Upper lobe of left lung (tissue), 4 donors: ENCODE results near the gene SIL1.

Source experiments
- EP300 ChIP-seq, 4 donors: sonication (generic); formaldehyde crosslinking; IDR thresholded peaks; one replicate each; pipeline ENCODE4 v1.5.1; 2017; ENCODE audit warnings: antibody characterized with exemption in 4 of 4, control low read depth in 2 of 4
- POLR2A ChIP-seq, 4 donors: fragments of 450-650 bp; IDR thresholded peaks; one replicate each; pipeline ENCODE4 v1.5.1; 2016 to 2017; ENCODE audit warnings: antibody characterized with exemption in 4 of 4, mild to moderate bottlenecking in 2 of 4
- POLR2AphosphoS5 ChIP-seq, 2 donors: sonication (generic); formaldehyde crosslinking; IDR thresholded peaks; one replicate each; pipeline ENCODE4 v1.5.1; 2017; ENCODE audit warnings: antibody characterized with exemption in 2 of 2
- TF ChIP-seq, protein P1 (sequence below), 6 experiments: fragments of 450-650 bp in 4 of 6; fragments of 200-600 bp in 2 of 6; sonication (generic) in 2 of 6; IDR thresholded peaks; one replicate each; pipeline ENCODE4 v1.5.1; 2016 to 2019; ENCODE audit warnings: antibody characterized with exemption in 6 of 6

DNA sequence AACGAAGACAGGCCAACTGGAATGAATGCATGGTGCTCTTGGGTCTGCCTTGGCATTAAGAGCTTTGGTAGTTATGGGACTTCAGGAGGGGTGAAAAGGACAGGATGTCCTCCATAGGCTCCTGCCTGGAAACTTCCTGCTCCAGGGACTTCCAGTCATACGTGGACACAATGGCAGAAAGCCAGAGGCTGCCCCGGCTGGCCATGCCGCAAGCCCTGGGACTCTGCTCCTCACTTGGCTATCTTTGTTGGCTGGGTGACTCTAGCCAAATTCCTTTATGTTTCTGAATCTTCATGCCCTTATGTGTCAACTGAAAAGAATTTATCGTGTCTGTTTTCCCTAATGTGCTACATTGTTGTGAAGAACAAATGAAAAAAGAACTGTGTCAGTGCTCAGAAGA lies 136.9 kb downstream of the SIL1 start:
- TF ChIP-seq, protein P1, sequence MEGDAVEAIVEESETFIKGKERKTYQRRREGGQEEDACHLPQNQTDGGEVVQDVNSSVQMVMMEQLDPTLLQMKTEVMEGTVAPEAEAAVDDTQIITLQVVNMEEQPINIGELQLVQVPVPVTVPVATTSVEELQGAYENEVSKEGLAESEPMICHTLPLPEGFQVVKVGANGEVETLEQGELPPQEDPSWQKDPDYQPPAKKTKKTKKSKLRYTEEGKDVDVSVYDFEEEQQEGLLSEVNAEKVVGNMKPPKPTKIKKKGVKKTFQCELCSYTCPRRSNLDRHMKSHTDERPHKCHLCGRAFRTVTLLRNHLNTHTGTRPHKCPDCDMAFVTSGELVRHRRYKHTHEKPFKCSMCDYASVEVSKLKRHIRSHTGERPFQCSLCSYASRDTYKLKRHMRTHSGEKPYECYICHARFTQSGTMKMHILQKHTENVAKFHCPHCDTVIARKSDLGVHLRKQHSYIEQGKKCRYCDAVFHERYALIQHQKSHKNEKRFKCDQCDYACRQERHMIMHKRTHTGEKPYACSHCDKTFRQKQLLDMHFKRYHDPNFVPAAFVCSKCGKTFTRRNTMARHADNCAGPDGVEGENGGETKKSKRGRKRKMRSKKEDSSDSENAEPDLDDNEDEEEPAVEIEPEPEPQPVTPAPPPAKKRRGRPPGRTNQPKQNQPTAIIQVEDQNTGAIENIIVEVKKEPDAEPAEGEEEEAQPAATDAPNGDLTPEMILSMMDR (IDR thresholded peaks at IDR 0.05) = no peak
- TF ChIP-seq EP300 (IDR thresholded peaks at IDR 0.05) (peak in 1 of 4 donors; percentile 71), POLR2A (IDR thresholded peaks at IDR 0.05) (no peak), POLR2AphosphoS5 (IDR thresholded peaks at IDR 0.05) (peak; percentile 39 to 40)
